CD4-positive, alpha-beta T cell treated with Interleukin-6 at 100 ng/mL for 8 hours (primary cell): ENCODE data around the gene TCEANC.

Experiments used
- DNase-seq: peaks from one replicate; pipeline ENCODE4 v3.0.0-alpha.2; 2020; ENCODE audit warnings: mixed read lengths, low spot score

Gene TCEANC

GRCh38 chrX:13692771-13693231 is 39.9 kb downstream of the TCEANC start:
- DNase-seq: no peak

GRCh38 chrX:13693341-13693961 is 40.5 kb downstream of the TCEANC start:
- DNase-seq: no peak

GRCh38 chrX:13694359-13694758 is 41.4 kb downstream of the TCEANC start:
- no peak for DNase-seq

GRCh38 chrX:13694983-13695382 is 42.0 kb downstream of the TCEANC start:
- DNase-seq: no peak

GRCh38 chrX:13695601-13696115 is 42.7 kb downstream of the TCEANC start:
- no peak for DNase-seq

- no peak for DNase-seq
Observed at GRCh38 chrX:13697455-13697854, 44.5 kb downstream of the TCEANC start.

GRCh38 chrX:13697976-13698375 is 45.0 kb downstream of the TCEANC start:
- DNase-seq: no peak

GRCh38 chrX:13698432-13698831 is 45.5 kb downstream of the TCEANC start:
- DNase-seq: no peak

GRCh38 chrX:13699183-13699826 is 46.4 kb downstream of the TCEANC start:
- no peak for DNase-seq

- DNase-seq: no peak
Observed at GRCh38 chrX:13700380-13700779, 47.4 kb downstream of the TCEANC start.

- DNase-seq: no peak
Observed at GRCh38 chrX:13702111-13702789, 49.3 kb downstream of the TCEANC start.

GRCh38 chrX:13703135-13703534 is 50.2 kb downstream of the TCEANC start:
- DNase-seq: no peak

- DNase-seq: no peak
Observed at GRCh38 chrX:13703589-13703988, 50.6 kb downstream of the TCEANC start.

GRCh38 chrX:13711141-13711540 is 58.2 kb downstream of the TCEANC start:
- DNase-seq: no peak
